DND-41 (cell line): ENCODE results near the gene VSTM5.

Experiments used
- ATAC-seq: fragments of 200-7000 bp; cut with Tn5 transposase; 3 replicates; pipeline ENCODE4 v1.9.1; 2021; ENCODE audit warnings: low read depth; ENCODE audit not compliant: insufficient read depth
- DNase-seq: peaks from one replicate; pipeline ENCODE4 v3.0.0-alpha.2; 2020
- H2AFZ ChIP-seq: 2 replicates; pipeline ENCODE4 v1.6.0; 2012; ENCODE audit warnings: low read depth, low read length
- H3K27ac ChIP-seq: 2 replicates; pipeline ENCODE4 v1.5.1; 2012; ENCODE audit warnings: low read length, inconsistent platforms
- H3K27me3 ChIP-seq: fragments of 200-600 bp; sonication (generic); 2 replicates; pipeline ENCODE4 v1.6.0; 2012; ENCODE audit warnings: low read length, mild to moderate bottlenecking, inconsistent platforms; ENCODE audit not compliant: insufficient read depth, poor library complexity
- H3K36me3 ChIP-seq: 2 replicates; pipeline ENCODE4 v1.5.1; 2012; ENCODE audit warnings: low read length, inconsistent platforms; ENCODE audit not compliant: insufficient read depth
- H3K4me1 ChIP-seq: 2 replicates; pipeline ENCODE4 v1.5.1; 2012; ENCODE audit warnings: mild to moderate bottlenecking, low read length; ENCODE audit not compliant: insufficient read depth
- H3K4me2 ChIP-seq: 2 replicates; pipeline ENCODE4 v1.6.0; 2012; ENCODE audit warnings: mild to moderate bottlenecking, moderate library complexity, low read length, inconsistent platforms; ENCODE audit not compliant: insufficient read depth
- H3K4me3 ChIP-seq, 2 experiments: fragments of 200-600 bp in 1 of 2; shearing (Covaris generic) in 1 of 2; 2 replicates each; pipeline ENCODE4 v1.5.1; 2012 to 2016; ENCODE audit warnings: inconsistent platforms in 2 of 2, low read length in 2 of 2, mild to moderate bottlenecking in 2 of 2, low read depth in 1 of 2, moderate library complexity in 1 of 2
- H3K79me2 ChIP-seq: 2 replicates; pipeline ENCODE4 v1.6.0; 2012; ENCODE audit warnings: low read length, inconsistent platforms; ENCODE audit not compliant: insufficient read depth
- H3K9ac ChIP-seq: 2 replicates; pipeline ENCODE4 v1.6.0; 2012; ENCODE audit warnings: low read depth, mild to moderate bottlenecking, inconsistent platforms, low read length, moderate library complexity
- H3K9me3 ChIP-seq: 2 replicates; pipeline ENCODE4 v1.5.1; 2012; ENCODE audit warnings: low read length, moderate library complexity, mild to moderate bottlenecking, inconsistent platforms; ENCODE audit not compliant: insufficient read depth, severe bottlenecking
- H4K20me1 ChIP-seq: 2 replicates; pipeline ENCODE4 v1.6.0; 2012; ENCODE audit warnings: low read length; ENCODE audit not compliant: insufficient read depth
- EZH2 ChIP-seq: IDR thresholded peaks from 3 replicates; pipeline ENCODE4 v1.6.1; 2012; ENCODE audit warnings: borderline replicate concordance, low read depth, mild to moderate bottlenecking, moderate library complexity, low read length, inconsistent platforms; ENCODE audit not compliant: severe bottlenecking
- TF ChIP-seq, protein P1 (sequence below): IDR thresholded peaks from 2 replicates; pipeline ENCODE4 v1.5.1; 2012; ENCODE audit warnings: borderline replicate concordance, low read length, moderate library complexity, mild to moderate bottlenecking; ENCODE audit not compliant: poor library complexity, severe bottlenecking; ENCODE audit errors: extremely low read depth

Gene VSTM5

DNA sequence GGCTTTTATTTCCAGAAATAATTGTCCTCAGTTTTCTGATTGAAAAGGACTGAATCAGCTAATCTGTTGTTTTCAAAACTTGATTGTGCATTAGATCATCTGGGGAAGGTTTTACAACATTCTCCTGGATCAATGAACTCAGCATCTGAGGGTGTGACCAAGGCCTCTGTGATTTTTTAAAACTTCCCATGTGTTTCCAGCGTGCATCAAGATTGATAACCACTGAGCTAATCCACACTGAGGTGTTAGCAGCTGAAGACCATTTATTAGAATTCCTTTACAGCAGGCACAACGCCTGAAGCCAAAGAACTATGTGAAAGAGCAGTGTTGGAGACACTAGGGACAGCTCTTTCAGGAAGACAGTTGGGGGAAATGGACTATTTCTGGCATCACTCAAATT lies 10.2 kb downstream of the VSTM5 start:
- DNase-seq (no peak), ATAC-seq (no peak)
- Histone ChIP-seq H3K27me3 (no peaks in the 10 kb centered on the region), H3K9ac (no peak overlapping the region), H3K36me3 (no peaks in the 10 kb centered on the region), H3K4me3 (no peak overlapping the region), H3K9me3 (no peaks in the 10 kb centered on the region), H2AFZ (no peak overlapping the region), H4K20me1 (no peaks in the 10 kb centered on the region), H3K4me1 (no peaks in the 10 kb centered on the region), H3K4me2 (no peak overlapping the region), H3K79me2 (no peaks in the 10 kb centered on the region), H3K27ac (no peak overlapping the region)
- TF ChIP-seq, protein P1, sequence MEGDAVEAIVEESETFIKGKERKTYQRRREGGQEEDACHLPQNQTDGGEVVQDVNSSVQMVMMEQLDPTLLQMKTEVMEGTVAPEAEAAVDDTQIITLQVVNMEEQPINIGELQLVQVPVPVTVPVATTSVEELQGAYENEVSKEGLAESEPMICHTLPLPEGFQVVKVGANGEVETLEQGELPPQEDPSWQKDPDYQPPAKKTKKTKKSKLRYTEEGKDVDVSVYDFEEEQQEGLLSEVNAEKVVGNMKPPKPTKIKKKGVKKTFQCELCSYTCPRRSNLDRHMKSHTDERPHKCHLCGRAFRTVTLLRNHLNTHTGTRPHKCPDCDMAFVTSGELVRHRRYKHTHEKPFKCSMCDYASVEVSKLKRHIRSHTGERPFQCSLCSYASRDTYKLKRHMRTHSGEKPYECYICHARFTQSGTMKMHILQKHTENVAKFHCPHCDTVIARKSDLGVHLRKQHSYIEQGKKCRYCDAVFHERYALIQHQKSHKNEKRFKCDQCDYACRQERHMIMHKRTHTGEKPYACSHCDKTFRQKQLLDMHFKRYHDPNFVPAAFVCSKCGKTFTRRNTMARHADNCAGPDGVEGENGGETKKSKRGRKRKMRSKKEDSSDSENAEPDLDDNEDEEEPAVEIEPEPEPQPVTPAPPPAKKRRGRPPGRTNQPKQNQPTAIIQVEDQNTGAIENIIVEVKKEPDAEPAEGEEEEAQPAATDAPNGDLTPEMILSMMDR: no peak
- no peak for TF ChIP-seq EZH2

DNA sequence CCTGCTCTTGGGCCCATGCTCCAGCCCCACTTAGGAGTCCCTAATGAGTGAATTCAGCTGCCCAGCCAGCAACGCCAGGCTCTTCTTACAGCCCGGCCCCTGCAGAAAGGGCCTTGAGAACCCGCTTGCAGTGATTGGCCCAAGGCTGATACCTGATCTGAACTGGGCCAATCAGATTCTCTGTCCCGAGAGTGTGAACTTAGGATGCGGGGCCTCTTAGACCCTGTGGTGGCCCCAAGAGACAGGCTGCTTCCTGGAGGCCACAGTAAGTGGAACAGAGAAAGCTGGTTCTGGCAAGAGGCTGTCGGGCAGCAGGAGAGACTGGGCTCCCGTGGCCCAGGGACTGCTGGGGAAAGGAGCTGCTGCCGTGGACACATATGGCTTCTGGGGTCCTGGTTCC lies 11.5 kb downstream of the VSTM5 start:
- H3K9me3 ChIP-seq: no peaks in the 10 kb centered on the region
- no peaks in the 10 kb centered on the region for H3K4me1 ChIP-seq
- no peaks in the 10 kb centered on the region for H3K79me2 ChIP-seq
- no peak overlapping the region for H3K4me3 ChIP-seq
- TF ChIP-seq EZH2: no peak
- TF ChIP-seq, protein P1: no peak
- no peaks in the 10 kb centered on the region for H4K20me1 ChIP-seq
- H3K9ac ChIP-seq: no peak overlapping the region
- ATAC-seq (no peak), DNase-seq (no peak)
- no peaks in the 10 kb centered on the region for H3K27me3 ChIP-seq
- no peak overlapping the region for H3K27ac ChIP-seq
- no peak overlapping the region for H2AFZ ChIP-seq
- H3K36me3 ChIP-seq: no peaks in the 10 kb centered on the region
- no peak overlapping the region for H3K4me2 ChIP-seq

DNA sequence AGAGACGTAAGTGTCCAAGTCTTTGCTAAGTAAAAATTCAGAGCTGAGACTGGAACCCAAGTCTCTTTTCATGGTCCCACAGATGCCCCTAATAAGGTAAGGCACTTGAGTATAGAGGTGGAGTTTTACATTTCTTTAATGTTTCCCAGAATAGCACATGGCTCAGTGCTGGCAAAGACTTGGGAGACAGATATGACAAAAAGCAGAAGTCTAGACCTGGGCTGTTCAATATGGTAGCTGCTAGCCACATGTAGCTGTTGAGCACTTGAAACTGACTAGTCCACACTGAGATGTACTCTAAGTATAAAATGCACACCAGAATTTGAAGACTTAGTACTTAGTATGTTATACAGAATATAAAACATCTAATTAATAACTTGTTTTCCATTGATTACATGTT lies 17.6 kb downstream of the VSTM5 start:
- no peaks in the 10 kb centered on the region for H3K36me3 ChIP-seq

More for the DNA sequence above, 17.6 kb downstream of the VSTM5 start:
- Histone ChIP-seq H3K27ac (no peak overlapping the region), H3K79me2 (no peaks in the 10 kb centered on the region), H3K9ac (no peak overlapping the region), H3K9me3 (no peaks in the 10 kb centered on the region), H3K4me1 (no peaks in the 10 kb centered on the region), H3K4me2 (no peak overlapping the region), H3K27me3 (no peaks in the 10 kb centered on the region), H4K20me1 (no peaks in the 10 kb centered on the region), H3K4me3 (no peak overlapping the region), H2AFZ (no peak overlapping the region)
- ATAC-seq (no peak), DNase-seq (no peak)
- TF ChIP-seq EZH2: no peak
- TF ChIP-seq, protein P1: no peak
